ENCODE measurements around the gene ZNF420.

DNA sequence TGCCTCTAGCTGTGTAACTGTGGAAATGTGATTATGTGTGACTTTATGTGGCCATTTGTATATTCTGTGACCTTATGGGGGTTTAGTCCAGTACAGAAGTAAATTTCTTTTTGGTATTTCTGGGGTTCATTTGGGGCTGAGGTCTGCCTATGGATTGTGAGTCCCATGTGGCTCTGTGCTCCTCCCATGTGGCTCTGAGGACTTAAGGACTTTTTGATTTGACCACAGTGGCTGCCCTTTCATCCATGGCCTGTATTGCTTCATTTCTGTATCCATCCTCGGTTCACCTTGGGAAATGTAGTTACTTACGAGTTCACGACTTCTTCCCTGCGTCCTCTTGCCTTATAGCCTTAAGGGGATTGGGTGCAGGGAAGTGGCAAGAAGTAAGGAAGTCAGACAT lies 1.0 kb downstream of the ZNF420 start:
- no peak for TF ChIP-seq EZH2 (IDR thresholded peaks at IDR 0.05)
- TF ChIP-seq POLR2AphosphoS5 (IDR thresholded peaks at IDR 0.05; ENCODE audit: borderline replicate concordance, low read depth, low read length), result no peak

Measured in SK-N-MC (cell line).